AG04450 (cell line): Measurements from ENCODE around the gene SEMA3G. TPM values are rescaled to one million over a fixed set of nuclear protein-coding genes. Genes with fewer than 3 reads are reported as not detected.

Experiments used
- CTCF ChIA-PET: fragments of 300-600, 350-600 bp; formaldehyde crosslinking; extraction: SDS; loops from one replicate; lab custom pipeline; 2022; ENCODE audit warnings: antibody characterized with exemption, inconsistent platforms; lab: Charles Lee
- POLR2A ChIA-PET: fragments of 350-600 bp; formaldehyde crosslinking; extraction: SDS; loops from one replicate; lab custom pipeline; 2021; ENCODE audit warnings: antibody characterized with exemption, inconsistent platforms; lab: Yijun Ruan, JAX
- DNase-seq: peaks from one replicate; pipeline ENCODE4 v3.0.0-alpha.2; 2011; ENCODE audit warnings: low read depth, low spot score
- H3K27ac ChIP-seq: one replicate; pipeline ENCODE4 v1.5.1; 2012; ENCODE audit warnings: low read depth, low read length, control low read depth
- H3K27me3 ChIP-seq: one replicate; pipeline ENCODE4 v1.6.0; 2012; ENCODE audit warnings: low read length; ENCODE audit not compliant: control insufficient read depth, insufficient read depth
- H3K4me3 ChIP-seq: 2 replicates; pipeline ENCODE4 v1.5.1; 2011; ENCODE audit warnings: mild to moderate bottlenecking, low read depth, low read length, control low read depth
- H3K9me3 ChIP-seq: 2 replicates; pipeline ENCODE4 v1.5.1; 2012; ENCODE audit warnings: low read length; ENCODE audit not compliant: control insufficient read depth, insufficient read depth
- CTCF ChIP-seq: IDR thresholded peaks from 2 replicates; pipeline ENCODE4 v1.5.1; 2011; ENCODE audit warnings: low read depth, low read length, control low read depth, inconsistent platforms
- polyA plus RNA-seq: library from polyadenylated mRNA; depleted of rRNA; stranded (reverse); fragments of >200 nt; gene quantifications from 2 replicates; pipeline ENCODE4 v1.2.3, GENCODE V29; 2011

SEMA3G gene
- polyA plus RNA-seq, 1 experiment = not detected

GRCh38 chr3:52401021-52401420 is 43.9 kb downstream of the SEMA3G start:
- Histone ChIP-seq H3K9me3 (no peaks in the 10 kb centered on the region), H3K27ac (no peak overlapping the region), H3K4me3 (no peak overlapping the region), H3K27me3 (peaks cover 3% of the 10 kb centered on the region)
- ChIA-PET POLR2A (no interaction called here), CTCF (no interaction called here)
- TF ChIP-seq CTCF = no peak
- DNase-seq = no peak

- Histone ChIP-seq H3K9me3 (no peaks in the 10 kb centered on the region), H3K27me3 (peaks cover 5% of the 10 kb centered on the region), H3K27ac (no peak overlapping the region), H3K4me3 (no peak overlapping the region)
- TF ChIP-seq CTCF = no peak
- DNase-seq = no peak
- CTCF ChIA-PET = no interaction called here
- POLR2A ChIA-PET = interaction anchor here (0.6 kb wide), 1 partner anchor 316 kb away, joined by 3 read pairs; no protein-coding TSS in a partner anchor
Observed at GRCh38 chr3:52400275-52400793, 44.6 kb downstream of the SEMA3G start.

GRCh38 chr3:52399593-52399992 is 45.3 kb downstream of the SEMA3G start:
- Histone ChIP-seq H3K9me3 (no peaks in the 10 kb centered on the region), H3K27ac (no peak overlapping the region), H3K4me3 (no peak overlapping the region), H3K27me3 (peaks cover 7% of the 10 kb centered on the region)
- DNase-seq = no peak
- no peak for TF ChIP-seq CTCF
- ChIA-PET POLR2A (no interaction called here), CTCF (no interaction called here)

- ChIA-PET POLR2A (no interaction called here), CTCF (interaction anchor here (1.0 kb wide), 1 partner anchor 14 kb away, joined by 6 read pairs; no protein-coding TSS in a partner anchor)
- no peak for DNase-seq
- H3K27me3 ChIP-seq = peaks cover 7% of the 10 kb centered on the region
- H3K4me3 ChIP-seq = no peak overlapping the region
- TF ChIP-seq CTCF = no peak
- no peak overlapping the region for H3K27ac ChIP-seq
- no peaks in the 10 kb centered on the region for H3K9me3 ChIP-seq
Observed at GRCh38 chr3:52399131-52399530, 45.8 kb downstream of the SEMA3G start.

GRCh38 chr3:52398670-52399081 is 46.2 kb downstream of the SEMA3G start:
- Histone ChIP-seq H3K27ac (no peak overlapping the region), H3K9me3 (no peaks in the 10 kb centered on the region), H3K27me3 (peaks cover 7% of the 10 kb centered on the region), H3K4me3 (no peak overlapping the region)
- CTCF ChIA-PET = interaction anchor here (1.0 kb wide), 1 partner anchor 14 kb away, joined by 6 read pairs; no protein-coding TSS in a partner anchor
- no peak for TF ChIP-seq CTCF
- no peak for DNase-seq
- POLR2A ChIA-PET = no interaction called here
